Measurements from ENCODE around the gene FAM50B.

The FAM50B gene

DNA sequence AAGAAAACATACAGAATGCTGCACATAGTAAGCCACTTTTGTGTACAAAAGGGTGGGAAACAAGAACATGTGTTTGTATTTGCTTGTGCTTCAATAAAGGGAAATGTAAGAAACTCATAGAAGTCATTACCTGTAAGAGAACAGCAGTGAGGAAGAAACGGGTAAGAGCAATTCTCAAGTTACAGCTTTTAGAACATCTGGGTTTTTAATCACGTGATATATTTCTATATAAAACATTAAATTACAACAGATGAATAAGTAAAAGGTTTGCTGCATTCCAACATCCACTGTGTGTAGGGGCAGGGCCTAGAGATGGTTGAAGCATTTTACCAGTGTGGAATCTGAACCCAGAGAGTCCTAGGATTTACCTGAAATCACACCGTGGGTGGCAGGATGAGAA lies 36.6 kb upstream of the FAM50B start:
- Mint-ChIP-seq H3K4me3 (no peak overlapping the region), H3K36me3 (ENCODE audit: low read depth) (no peaks in the 10 kb centered on the region), H3K4me1 (ENCODE audit: low read depth) (no peaks in the 10 kb centered on the region), H3K27ac (no peak overlapping the region), H3K27me3 (ENCODE audit: low read depth) (peaks cover 3% of the 10 kb centered on the region), H3K9me3 (no peaks in the 10 kb centered on the region)

DNA sequence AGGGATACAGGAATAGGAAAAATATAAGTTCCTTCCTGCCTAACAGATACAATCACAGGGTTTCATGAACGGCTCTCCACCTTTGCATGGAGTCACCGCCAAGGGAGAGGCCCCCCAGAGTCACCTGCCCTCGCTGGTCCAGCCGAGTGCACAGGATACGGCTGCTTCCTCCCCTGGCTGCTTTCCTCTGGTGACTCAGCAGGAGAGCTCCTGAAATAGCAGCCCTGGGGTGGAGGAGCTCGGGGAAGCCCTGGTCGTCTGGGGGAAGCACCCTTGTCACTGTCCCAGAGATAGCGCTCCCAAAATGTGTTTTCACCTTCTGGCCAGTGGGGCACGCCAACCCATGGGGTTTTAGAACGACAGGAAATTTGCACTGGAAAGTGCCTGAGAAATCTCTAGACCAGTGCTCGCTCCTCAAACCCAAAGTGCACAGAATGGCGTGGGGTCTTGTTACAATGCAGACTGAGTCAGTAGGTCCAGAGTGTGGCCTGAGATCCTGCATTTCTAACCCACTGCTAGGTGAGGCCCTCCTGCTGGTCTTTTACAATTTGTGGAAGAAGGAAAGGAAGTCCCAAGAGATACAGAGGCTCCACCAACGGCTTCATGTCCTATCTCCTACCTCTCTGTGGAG lies 35.9 kb upstream of the FAM50B start:
- H3K9me3 Mint-ChIP-seq: no peaks in the 10 kb centered on the region
- H3K27ac Mint-ChIP-seq: no peak overlapping the region
- H3K4me3 Mint-ChIP-seq: no peak overlapping the region
- H3K4me1 Mint-ChIP-seq (ENCODE audit: low read depth): no peaks in the 10 kb centered on the region
- peaks cover 5% of the 10 kb centered on the region for H3K27me3 Mint-ChIP-seq (ENCODE audit: low read depth)
- no peaks in the 10 kb centered on the region for H3K36me3 Mint-ChIP-seq (ENCODE audit: low read depth)

DNA sequence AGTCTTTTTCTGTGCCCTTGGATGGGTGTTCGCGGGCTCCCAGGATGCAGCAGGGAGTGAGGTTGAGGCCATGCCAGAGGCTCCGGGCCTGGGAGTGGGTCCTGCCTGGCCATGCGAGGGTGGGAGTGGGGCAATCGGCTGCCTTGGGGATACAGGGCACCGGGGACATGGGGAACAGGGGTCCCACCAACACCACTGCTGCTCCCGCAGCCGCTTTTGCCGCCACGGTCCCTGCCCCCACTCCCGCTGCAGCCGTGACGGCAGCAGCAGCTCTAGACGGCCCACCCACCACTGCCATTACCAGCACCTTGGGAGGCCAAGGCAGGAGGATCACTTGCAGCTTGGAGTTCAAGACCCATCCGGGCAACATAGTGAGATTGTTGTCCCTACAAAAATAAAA lies 35.3 kb upstream of the FAM50B start:
- Mint-ChIP-seq H3K36me3 (ENCODE audit: low read depth) (no peaks in the 10 kb centered on the region), H3K27me3 (ENCODE audit: low read depth) (peaks cover 7% of the 10 kb centered on the region), H3K4me1 (ENCODE audit: low read depth) (no peaks in the 10 kb centered on the region), H3K9me3 (no peaks in the 10 kb centered on the region), H3K4me3 (no peak overlapping the region), H3K27ac (no peak overlapping the region)

- H3K27ac Mint-ChIP-seq: no peak overlapping the region
- no peaks in the 10 kb centered on the region for H3K9me3 Mint-ChIP-seq
- H3K27me3 Mint-ChIP-seq (ENCODE audit: low read depth): peaks cover 7% of the 10 kb centered on the region
- H3K36me3 Mint-ChIP-seq (ENCODE audit: low read depth): no peaks in the 10 kb centered on the region
- no peaks in the 10 kb centered on the region for H3K4me1 Mint-ChIP-seq (ENCODE audit: low read depth)
- no peak overlapping the region for H3K4me3 Mint-ChIP-seq
Observed at GRCh38 chr6:3814539-3814938, 34.6 kb upstream of the FAM50B start.

GRCh38 chr6:3816251-3816650 lies 32.9 kb upstream of the FAM50B start:
- Mint-ChIP-seq H3K27ac (no peak overlapping the region), H3K27me3 (ENCODE audit: low read depth) (peaks cover 7% of the 10 kb centered on the region), H3K4me1 (ENCODE audit: low read depth) (no peaks in the 10 kb centered on the region), H3K9me3 (no peaks in the 10 kb centered on the region), H3K36me3 (ENCODE audit: low read depth) (no peaks in the 10 kb centered on the region), H3K4me3 (no peak overlapping the region)

DNA sequence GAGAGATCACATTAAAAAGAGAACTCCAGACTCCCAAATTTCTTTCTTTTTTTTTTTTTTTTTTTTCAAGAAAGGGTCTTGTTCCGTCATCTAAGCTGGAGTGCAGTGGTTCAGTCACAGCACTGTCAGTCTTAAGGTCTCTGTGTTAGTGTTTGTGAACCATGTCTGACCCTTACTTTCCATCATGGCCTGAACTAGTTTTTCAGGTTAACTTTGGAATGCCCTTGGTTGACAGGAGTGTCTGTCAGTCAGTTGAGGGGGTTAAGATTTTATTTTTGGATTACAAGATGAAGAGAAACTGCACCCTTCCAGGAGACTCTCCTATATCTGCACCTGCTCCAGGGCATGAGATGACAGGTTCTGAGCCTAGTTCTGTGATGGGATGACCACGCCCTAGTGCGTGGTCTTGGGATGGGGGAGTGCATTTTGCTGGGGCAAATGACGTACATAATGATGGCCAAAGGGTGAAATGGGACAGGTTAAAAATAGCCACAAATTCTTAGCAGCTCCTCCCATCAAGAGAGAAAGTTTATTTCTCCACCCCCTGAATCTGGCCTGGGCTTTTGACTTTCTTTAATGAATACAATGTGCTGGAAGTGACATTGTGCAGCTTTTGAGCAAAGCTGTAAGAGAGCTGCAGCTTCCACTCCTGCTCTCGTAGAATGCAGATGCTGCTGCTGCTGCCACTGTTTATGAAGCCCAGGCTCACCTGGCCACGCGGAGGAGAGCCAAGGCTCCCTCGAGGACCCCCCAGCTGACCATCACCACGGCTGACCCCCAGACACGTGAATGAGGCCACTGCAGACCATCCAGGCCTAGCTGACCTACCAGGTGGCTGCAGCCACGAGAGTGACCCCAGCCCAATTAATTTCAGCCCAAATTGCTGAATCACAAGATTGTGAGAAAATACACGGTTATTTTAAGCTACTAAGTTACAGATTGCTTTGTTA lies 29.7 kb upstream of the FAM50B start:
- Mint-ChIP-seq H3K27me3 (ENCODE audit: low read depth) (peaks cover 5% of the 10 kb centered on the region), H3K36me3 (ENCODE audit: low read depth) (no peaks in the 10 kb centered on the region), H3K27ac (no peak overlapping the region), H3K4me1 (ENCODE audit: low read depth) (no peaks in the 10 kb centered on the region), H3K9me3 (no peaks in the 10 kb centered on the region), H3K4me3 (no peak overlapping the region)

- Mint-ChIP-seq H3K36me3 (ENCODE audit: low read depth) (no peaks in the 10 kb centered on the region), H3K27me3 (ENCODE audit: low read depth) (peaks cover 4% of the 10 kb centered on the region), H3K9me3 (no peaks in the 10 kb centered on the region), H3K27ac (no peak overlapping the region), H3K4me3 (no peak overlapping the region), H3K4me1 (ENCODE audit: low read depth) (no peaks in the 10 kb centered on the region)
Observed at GRCh38 chr6:3820563-3820962, 28.6 kb upstream of the FAM50B start.

GRCh38 chr6:3822747-3823445 lies 26.3 kb upstream of the FAM50B start:
- Mint-ChIP-seq H3K4me1 (ENCODE audit: low read depth) (no peaks in the 10 kb centered on the region), H3K36me3 (ENCODE audit: low read depth) (no peaks in the 10 kb centered on the region), H3K27me3 (ENCODE audit: low read depth) (peaks cover 4% of the 10 kb centered on the region), H3K9me3 (no peaks in the 10 kb centered on the region), H3K4me3 (no peak overlapping the region), H3K27ac (no peak overlapping the region)

DNA sequence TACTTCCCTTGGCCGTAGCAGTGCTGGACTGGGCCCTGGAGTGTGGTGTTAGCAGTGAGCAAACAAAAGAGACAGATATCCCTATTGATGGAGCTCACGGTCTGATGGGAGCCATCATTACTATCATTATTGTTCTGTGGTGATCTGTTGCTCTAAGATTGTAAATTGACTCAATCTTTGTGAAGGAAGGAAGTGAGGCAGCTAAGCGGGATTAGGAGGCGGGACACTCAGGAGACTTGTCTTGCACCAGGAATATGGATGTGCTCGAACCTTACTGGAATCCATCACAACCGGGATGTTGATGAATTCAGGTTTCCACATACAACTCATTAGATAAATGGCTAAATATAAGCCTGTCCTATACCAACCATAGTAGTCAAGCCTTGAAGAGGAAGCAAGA lies 25.5 kb upstream of the FAM50B start:
- Mint-ChIP-seq H3K4me1 (ENCODE audit: low read depth) (no peaks in the 10 kb centered on the region), H3K36me3 (ENCODE audit: low read depth) (no peaks in the 10 kb centered on the region), H3K27me3 (ENCODE audit: low read depth) (peaks cover 3% of the 10 kb centered on the region), H3K4me3 (no peak overlapping the region), H3K27ac (no peak overlapping the region), H3K9me3 (no peaks in the 10 kb centered on the region)

DNA sequence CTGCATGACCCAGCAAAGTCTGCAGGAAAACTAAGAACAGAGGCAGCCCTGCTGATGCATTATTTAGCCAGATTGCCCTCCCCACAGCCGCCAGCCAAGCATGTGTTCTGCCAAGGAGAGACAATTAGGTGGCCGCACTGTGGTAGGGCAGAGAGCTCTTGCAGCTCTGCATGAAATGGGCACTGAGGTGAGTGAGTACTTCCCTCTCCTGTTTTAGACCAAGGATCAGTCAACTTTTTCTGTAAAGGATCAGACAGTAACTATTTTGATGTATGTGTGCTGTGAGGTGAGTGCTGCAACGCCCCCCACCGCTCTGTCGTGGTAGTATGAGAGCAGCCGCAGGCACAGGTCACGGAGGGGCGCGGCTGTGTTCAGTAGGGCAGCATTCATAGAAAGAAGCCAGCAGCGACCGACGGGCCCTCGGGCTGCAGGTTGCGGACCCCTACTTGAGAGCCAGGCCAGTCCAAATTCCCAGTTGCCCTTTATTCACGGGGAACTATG lies 23.8 kb upstream of the FAM50B start:
- no peaks in the 10 kb centered on the region for H3K9me3 Mint-ChIP-seq
- H3K4me1 Mint-ChIP-seq (ENCODE audit: low read depth): no peaks in the 10 kb centered on the region
- no peak overlapping the region for H3K27ac Mint-ChIP-seq
- peaks cover 3% of the 10 kb centered on the region for H3K27me3 Mint-ChIP-seq (ENCODE audit: low read depth)
- no peaks in the 10 kb centered on the region for H3K36me3 Mint-ChIP-seq (ENCODE audit: low read depth)
- H3K4me3 Mint-ChIP-seq: no peak overlapping the region

- no peak overlapping the region for H3K4me3 Mint-ChIP-seq
- H3K36me3 Mint-ChIP-seq (ENCODE audit: low read depth): no peaks in the 10 kb centered on the region
- no peak overlapping the region for H3K27ac Mint-ChIP-seq
Observed at GRCh38 chr6:3825851-3826581, 23.2 kb upstream of the FAM50B start.

DNA sequence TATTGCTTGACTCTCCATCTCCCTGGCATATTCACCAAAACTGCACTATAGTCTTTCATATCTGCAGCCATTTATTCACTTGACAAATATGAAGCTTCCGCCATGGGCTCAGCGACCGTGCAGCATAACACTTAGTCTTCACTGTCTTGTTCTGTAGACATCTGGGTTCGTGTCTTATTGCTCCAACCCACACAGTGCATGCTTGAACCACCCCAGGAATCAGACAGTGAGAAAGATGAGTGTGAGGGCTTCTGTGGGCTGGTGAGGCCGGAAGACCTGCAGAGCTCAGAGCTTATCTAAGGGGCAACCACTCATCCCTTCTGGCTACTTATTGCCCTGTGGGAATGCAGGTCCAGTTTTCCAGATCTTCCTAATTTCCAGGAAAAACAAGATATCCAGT lies 19.9 kb upstream of the FAM50B start:
- Mint-ChIP-seq H3K4me3 (no peak overlapping the region), H3K36me3 (ENCODE audit: low read depth) (no peaks in the 10 kb centered on the region), H3K4me1 (ENCODE audit: low read depth) (no peaks in the 10 kb centered on the region), H3K27me3 (ENCODE audit: low read depth) (peaks cover 7% of the 10 kb centered on the region), H3K27ac (no peak overlapping the region), H3K9me3 (no peaks in the 10 kb centered on the region)

More at GRCh38 chr6:3825851-3826581, 23.2 kb upstream of the FAM50B start:
- Mint-ChIP-seq H3K27me3 (ENCODE audit: low read depth) (peaks cover 3% of the 10 kb centered on the region), H3K9me3 (no peaks in the 10 kb centered on the region), H3K4me1 (ENCODE audit: low read depth) (no peaks in the 10 kb centered on the region)

- Mint-ChIP-seq H3K36me3 (ENCODE audit: low read depth) (no peaks in the 10 kb centered on the region), H3K9me3 (no peaks in the 10 kb centered on the region), H3K4me1 (ENCODE audit: low read depth) (peaks cover 2% of the 10 kb centered on the region), H3K4me3 (no peak overlapping the region), H3K27ac (no peak overlapping the region), H3K27me3 (ENCODE audit: low read depth) (peaks cover 7% of the 10 kb centered on the region)
Observed at GRCh38 chr6:3830806-3831205, 18.4 kb upstream of the FAM50B start.
